Mesodermal cell (in vitro differentiated cells): ENCODE data around the gene MAU2.

ENCODE experiments used
- H3K27ac ChIP-seq: 2 replicates; pipeline ENCODE4 v1.7.0; 2013; ENCODE audit warnings: mild to moderate bottlenecking, low read depth, low read length, moderate library complexity; ENCODE audit not compliant: severe bottlenecking
- H3K36me3 ChIP-seq: 2 replicates; pipeline ENCODE4 v1.7.1; 2013; ENCODE audit warnings: mild to moderate bottlenecking, low read length, moderate library complexity; ENCODE audit not compliant: control insufficient read depth, insufficient read depth
- H3K4me1 ChIP-seq: one replicate; pipeline ENCODE4 v1.7.1; 2013; ENCODE audit warnings: mild to moderate bottlenecking, low read length; ENCODE audit not compliant: insufficient read depth, control insufficient read depth, poor library complexity, severe bottlenecking
- H3K4me3 ChIP-seq: 2 replicates; pipeline ENCODE4 v1.7.0; 2013; ENCODE audit warnings: low read length, control low read depth, mild to moderate bottlenecking; ENCODE audit not compliant: insufficient read depth, poor library complexity, severe bottlenecking; ENCODE audit errors: extremely low read depth
- H3K9me3 ChIP-seq: 2 replicates; pipeline ENCODE4 v1.7.1; 2013; ENCODE audit warnings: mild to moderate bottlenecking, low read length, moderate library complexity; ENCODE audit not compliant: control insufficient read depth
- WGBS, 2 experiments: methylation state at CpG; one replicate each; pipeline ENCODE4 v1.1.5; 2013; ENCODE audit warnings: missing lambda C conversion rate in 2 of 2; ENCODE audit not compliant: insufficient coverage in 2 of 2; 5-methylcytosine and 5-hydroxymethylcytosine counted together

Gene MAU2

DNA sequence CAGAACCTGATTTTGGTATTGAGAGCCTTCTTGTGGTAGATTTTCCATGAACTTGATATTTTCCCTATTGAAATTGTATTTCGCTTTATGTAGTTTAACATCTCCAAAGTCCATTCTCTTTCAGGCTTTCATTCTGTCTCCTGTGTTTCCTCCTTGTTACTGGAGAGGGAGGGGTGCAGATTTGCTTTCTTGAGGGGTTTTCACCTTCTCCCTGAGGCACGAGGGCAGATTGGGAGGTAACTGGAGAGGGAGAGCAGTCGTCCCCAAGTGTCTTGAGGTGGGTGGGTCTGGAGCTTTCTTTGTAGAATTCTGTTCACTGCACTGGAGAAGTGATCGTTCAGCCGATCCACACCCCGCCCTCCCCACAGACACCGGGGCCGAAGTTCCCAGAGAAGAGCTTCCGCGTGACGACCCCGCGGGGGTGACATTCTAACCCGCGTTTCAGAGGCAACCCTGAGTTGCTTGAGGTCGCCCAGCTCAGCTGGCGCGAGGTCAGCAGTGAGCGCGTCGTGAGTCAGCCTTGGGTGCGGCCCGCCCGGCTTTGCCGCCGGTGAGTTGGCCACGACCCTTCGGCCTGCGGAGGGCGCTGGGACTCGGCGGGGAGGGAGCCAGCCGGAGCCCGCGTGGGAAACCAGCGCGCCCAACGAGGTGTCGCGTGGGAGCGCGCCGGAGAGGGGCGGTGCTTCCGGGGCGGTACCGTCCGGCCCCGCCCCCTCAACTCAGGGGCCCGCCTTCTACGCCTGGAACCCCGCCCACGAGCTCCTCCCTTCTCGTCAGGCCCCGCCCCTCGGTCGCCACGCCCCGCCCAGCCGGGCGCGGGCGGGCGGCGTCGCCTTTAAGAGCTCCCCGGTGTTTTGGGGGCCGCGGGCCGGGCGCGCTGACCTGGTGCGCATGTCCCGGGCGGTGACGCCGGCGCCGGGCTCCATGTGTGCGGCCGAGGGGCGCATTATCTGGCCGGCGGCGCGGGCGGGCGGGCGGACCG is 84.5 kb downstream of the MAU2 start, which contains the start of gene GATAD2A:
TSS of gene GATAD2A (plus strand) at position 797 of the 982 bp plus-strand sequence. CDS start 59,671 bp downstream, outside the sequence.
- peaks cover 4% of the 10 kb centered on the region for H3K36me3 ChIP-seq
- H3K27ac ChIP-seq = peak within 1 kb of the TSS; percentile 88
- no peaks in the 10 kb centered on the region for H3K9me3 ChIP-seq
- 1 to 2% methylated on average over 49 to 61 of the region's 90 CpGs for WGBS, 2 experiments
- peak within 1 kb of the TSS; percentile 69 for H3K4me3 ChIP-seq
- H3K4me1 ChIP-seq = peaks cover 36% of the 10 kb centered on the region

DNA sequence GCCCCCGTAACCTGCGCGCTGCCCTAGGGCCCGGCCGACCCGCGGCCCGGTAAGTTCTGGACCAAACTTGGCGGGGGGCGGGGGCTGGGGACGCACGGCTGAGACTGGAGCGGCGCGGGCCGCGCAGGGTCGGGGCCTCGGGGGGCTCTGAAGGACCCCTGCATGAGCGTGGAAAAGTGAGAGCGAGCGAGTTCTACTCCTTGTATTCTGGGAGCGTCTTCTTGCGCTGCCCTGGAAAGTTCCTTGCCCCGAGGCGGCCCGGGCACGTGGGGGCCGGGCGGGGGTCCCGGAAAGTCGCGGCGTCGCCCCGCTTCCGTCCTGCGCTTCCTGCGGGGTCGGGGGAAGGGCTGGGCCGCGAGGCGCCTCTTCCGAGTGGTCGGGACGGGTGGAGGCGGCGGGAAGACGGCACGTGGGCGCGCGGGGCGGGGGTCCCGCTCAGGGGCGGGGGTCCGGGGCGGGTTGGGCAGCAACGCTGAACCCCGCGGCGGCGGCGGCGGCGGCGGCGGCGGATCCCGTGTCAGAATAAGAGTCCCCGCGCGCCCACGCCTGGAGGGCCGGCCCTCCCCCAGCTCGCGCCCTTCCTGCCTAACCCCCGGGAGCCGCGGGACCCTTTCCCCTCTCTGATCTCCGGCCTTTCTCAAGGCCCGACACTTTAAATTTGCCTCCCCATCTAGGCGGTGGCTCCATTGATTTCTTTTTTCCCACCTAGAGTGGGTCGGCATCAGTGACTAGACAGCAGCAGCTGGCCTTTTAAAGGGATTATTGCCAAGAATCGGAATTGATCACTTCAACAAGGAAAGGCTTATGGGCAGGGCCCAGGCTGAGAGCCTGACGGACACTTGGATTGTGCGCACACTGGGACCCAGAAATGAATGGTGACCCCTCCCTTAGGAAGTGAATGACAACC is 85.6 kb downstream of the MAU2 start:
- WGBS, 2 experiments = 0 to 1% methylated on average over 59 to 63 of the region's 87 CpGs
- Histone ChIP-seq H3K9me3 (no peaks in the 10 kb centered on the region), H3K4me1 (peaks cover 36% of the 10 kb centered on the region), H3K4me3 (peak overlapping the region; percentile 69), H3K36me3 (peaks cover 13% of the 10 kb centered on the region), H3K27ac (peak overlapping the region; percentile 80)

DNA sequence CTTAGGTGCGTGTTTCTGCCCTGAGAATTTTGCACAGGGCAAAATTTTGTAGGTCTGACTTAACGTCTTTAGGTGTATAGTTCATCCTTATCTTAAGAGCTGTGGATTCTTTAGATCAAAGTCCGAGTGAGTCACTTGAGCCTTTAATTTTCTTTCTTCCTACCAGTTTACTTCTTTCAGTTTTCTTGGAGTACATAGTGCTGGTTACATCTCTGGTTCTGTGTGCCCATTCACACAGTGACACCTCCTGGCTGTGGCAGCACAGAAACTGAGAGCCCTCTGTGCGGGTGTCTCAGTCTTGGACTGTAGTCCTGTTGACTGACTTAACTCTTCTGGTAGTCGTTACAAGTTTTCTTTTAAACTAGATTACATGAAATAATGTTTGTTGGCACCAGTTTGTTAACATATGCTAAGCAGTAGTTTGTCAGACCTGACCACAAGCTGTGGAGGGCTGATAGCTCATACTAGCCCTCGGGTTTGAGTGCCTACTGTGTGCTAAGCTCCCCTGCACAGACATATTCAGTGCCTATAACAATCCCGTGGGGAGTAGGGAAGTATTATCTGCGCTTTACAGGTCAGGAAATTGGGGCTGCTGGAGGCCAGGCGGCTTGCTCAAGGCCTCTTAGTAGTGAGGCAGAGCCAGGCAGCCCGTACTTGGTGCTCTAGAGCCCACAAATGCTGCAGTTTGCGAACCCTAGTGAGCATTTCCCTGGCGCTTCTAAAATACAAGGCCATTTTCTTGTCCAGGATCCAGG is 86.4 kb downstream of the MAU2 start:
- H3K4me1 ChIP-seq = peaks cover 36% of the 10 kb centered on the region
- H3K9me3 ChIP-seq = no peaks in the 10 kb centered on the region
- H3K27ac ChIP-seq = peak overlapping the region; percentile 54
- peak overlapping the region; percentile 69 for H3K4me3 ChIP-seq
- H3K36me3 ChIP-seq = peaks cover 18% of the 10 kb centered on the region
- WGBS, 2 experiments = 57 to 70% methylated on average over 6 of the region's 12 CpGs

DNA sequence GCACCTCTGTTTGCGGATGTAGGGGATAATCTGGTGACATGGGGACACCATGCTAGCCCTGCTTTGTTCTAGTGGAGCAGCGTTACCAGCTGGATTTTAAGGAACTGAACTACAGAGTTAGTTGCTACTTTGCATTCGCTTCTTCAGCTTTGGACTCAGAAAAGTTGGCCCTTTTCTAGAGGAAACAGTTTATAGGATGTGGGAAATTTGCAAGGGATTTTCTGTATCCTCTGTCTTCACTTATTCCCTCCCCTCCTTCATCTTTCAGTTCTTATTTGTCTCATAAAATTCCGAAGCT is 87.0 kb downstream of the MAU2 start:
- Histone ChIP-seq H3K36me3 (peaks cover 21% of the 10 kb centered on the region), H3K4me1 (peaks cover 36% of the 10 kb centered on the region), H3K4me3 (no peak overlapping the region), H3K9me3 (no peaks in the 10 kb centered on the region), H3K27ac (no peak overlapping the region)
- 93 to 100% methylated on average over 2 of the region's 4 CpGs for WGBS, 2 experiments
